ENCODE data around the gene RECQL5. TPM values are rescaled to one million over a fixed set of nuclear protein-coding genes. Genes with fewer than 3 reads are reported as not detected.

Gene RECQL5
- total and polyA plus RNA-seq, 2 of the 8 experiments (the other 6 are each of a cell fraction or from before 2014, with no cell fraction given), result 15.1 to 41.1 TPM

GRCh38 chr17:75673487-75673886, 6.5 kb upstream of the RECQL5 start:
- CTCF ChIA-PET (ENCODE audit: partially characterized antibody), result interaction anchor here (0.7 to 7.4 kb wide), 20 partner anchors 8 to 121 kb away, joined by 3 to 115 read pairs (median 8); partner anchors contain the start of genes ITGB4 and SMIM5
- no peaks in the 10 kb centered on the region for H3K9me3 ChIP-seq (ENCODE audit: insufficient read depth in 2 of 2, low read depth in 1 of 2, low read length in 1 of 2)

More at GRCh38 chr17:75673487-75673886, 6.5 kb upstream of the RECQL5 start:
- H3K79me1 ChIP-seq (ENCODE audit: low read depth, low read length), result peaks cover 2% of the 10 kb centered on the region
- no peak overlapping the region for H2AK5ac ChIP-seq (ENCODE audit: low read depth, low read length)
- H3K9ac ChIP-seq (replicated peaks in 1 of 4; ENCODE audit: extremely low read depth in 1 of 4, low read depth in 3 of 4, low read length in 3 of 4), result no peak overlapping the region
- no peak for FAIRE-seq
- WGBS, 2 experiments (ENCODE audit: extremely low coverage in 1 of 2, insufficient coverage in 1 of 2, insufficient read length in 1 of 2, insufficient replicate concordance in 2 of 2, low coverage in 1 of 2, low lambda C conversion rate in 2 of 2, missing lambda C conversion rate in 1 of 2), result 92% methylated on average over 4 of the region's 4 CpGs; no CpG with 5 or more reads in 1 of the 2 experiments
- H2BK12ac ChIP-seq (ENCODE audit: low read depth, low read length), result no peak overlapping the region
- no peak overlapping the region for H4K5ac ChIP-seq (ENCODE audit: insufficient read length, low read depth, low read length)
- H3K23me2 ChIP-seq (ENCODE audit: low read depth, low read length), result no peaks in the 10 kb centered on the region
- peaks cover 2 to 47% of the 10 kb centered on the region in 2 experiments; a peak in 2 of 4 replicates for H3K79me2 ChIP-seq (ENCODE audit: control insufficient read depth in 1 of 2, insufficient read depth in 2 of 2, low read length in 2 of 2)
- H4K20me1 ChIP-seq (replicated peaks in 1 of 2; ENCODE audit: control insufficient read depth in 1 of 2, insufficient read depth in 2 of 2, low read length in 2 of 2), result peaks cover 4 to 6% of the 10 kb centered on the region in 2 experiments
- no peak overlapping the region for H3K14ac ChIP-seq (ENCODE audit: insufficient read length)
- no peak overlapping the region for H2BK20ac ChIP-seq (ENCODE audit: low read length)
- no peak overlapping the region for H3K18ac ChIP-seq (ENCODE audit: extremely low read depth, low read length)
- no peak overlapping the region for H4K91ac ChIP-seq (replicated peaks; ENCODE audit: insufficient read length, low read length)
- H3K4ac ChIP-seq (replicated peaks; ENCODE audit: insufficient read length, low read depth, low read length), result no peak overlapping the region
- no peak overlapping the region for H3K4me2 ChIP-seq (ENCODE audit: insufficient read depth in 1 of 2, low read depth in 2 of 2, low read length in 2 of 2)
- H3K27me3 ChIP-seq (replicated peaks in 1 of 4; ENCODE audit: control insufficient read depth in 3 of 4, extremely low read depth in 1 of 4, insufficient read depth in 3 of 4, low read length in 3 of 4), result no peaks in the 10 kb centered on the region
- no peak for DNase-seq (ENCODE audit: low read depth in 1 of 2, low spot score in 2 of 2)
- no peak overlapping the region for H3K27ac ChIP-seq (ENCODE audit: low read depth, low read length)
- H3K23ac ChIP-seq (ENCODE audit: insufficient read length), result no peak overlapping the region
- no peak overlapping the region for H3K56ac ChIP-seq (replicated peaks; ENCODE audit: insufficient read length, low read depth, low read length)
- H4K8ac ChIP-seq (ENCODE audit: extremely low read depth, insufficient read depth, low read length), result no peak overlapping the region
- no peak overlapping the region for H2BK15ac ChIP-seq (ENCODE audit: low read length)
- no peak overlapping the region for H3K4me3 ChIP-seq (ENCODE audit: extremely low read depth in 1 of 4, insufficient read depth in 2 of 4, low read depth in 3 of 4, low read length in 4 of 4)
- no peak overlapping the region for H2AFZ ChIP-seq (ENCODE audit: low read length)
- POLR2A ChIA-PET (ENCODE audit: partially characterized antibody), result interaction anchor here (0.9 to 3.4 kb wide), 6 partner anchors 8 to 76 kb away, joined by 3 to 26 read pairs (median 4); no protein-coding TSS in a partner anchor
- peaks cover 14 to 38% (median 26%) of the 10 kb centered on the region in 4 experiments; a peak in 7 of 8 replicates for H3K36me3 ChIP-seq (ENCODE audit: control insufficient read depth in 2 of 4, insufficient read depth in 4 of 4, low read length in 3 of 4)
- no peak for TF ChIP-seq TAF7 (optimal IDR thresholded peaks at IDR 0.05; ENCODE audit: borderline replicate concordance, low read depth, low read length)
- TF ChIP-seq GABPA (IDR thresholded peaks at IDR 0.05; ENCODE audit: borderline replicate concordance, insufficient read depth, low read length), result no peak
- TF ChIP-seq CEBPB (IDR thresholded peaks at IDR 0.05; ENCODE audit: low read depth, low read length), result no peak
- TF ChIP-seq E2F6 (IDR thresholded peaks at IDR 0.05), result no peak
- TF ChIP-seq POLR2A (IDR thresholded peaks at IDR 0.05; ENCODE audit: control extremely low read depth in 1 of 2, low read depth in 2 of 2, low read length in 2 of 2), result peak in 1 of 2 experiments; percentile 31; a peak in 1 of 3 replicates
- TF ChIP-seq KDM1A (IDR thresholded peaks at IDR 0.05; ENCODE audit: borderline replicate concordance, low read length), result no peak
- H3K4me1 ChIP-seq (replicated peaks in 1 of 4; ENCODE audit: control insufficient read depth in 3 of 4, insufficient read depth in 4 of 4, low read length in 3 of 4), result no peaks in the 10 kb centered on the region
- H2BK120ac ChIP-seq (replicated peaks; ENCODE audit: low read depth, low read length), result no peak overlapping the region
- no peak overlapping the region for H2BK5ac ChIP-seq (ENCODE audit: low read depth, low read length)

All from H1 (cell line).